K562 (cell line): Measurements from ENCODE around the gene CCL13. TPM values are rescaled to one million over a fixed set of nuclear protein-coding genes. Genes with fewer than 3 reads are reported as not detected.

Experiments
- E2F8 ChIP-seq: fragments of 450-650 bp; IDR thresholded peaks from 2 replicates; pipeline ENCODE4 v1.7.1; 2018; ENCODE audit warnings: mild to moderate bottlenecking, low read depth; ENCODE audit not compliant: partially characterized antibody
- ESRRA ChIP-seq: fragments of 450-650 bp; IDR thresholded peaks from 2 replicates; pipeline ENCODE4 v1.6.1; 2014; ENCODE audit warnings: low read depth, mild to moderate bottlenecking, moderate library complexity, borderline replicate concordance
- ETV6 ChIP-seq, 3 experiments: fragments of 150-350 bp in 1 of 3; sonication (generic) in 1 of 3; formaldehyde crosslinking in 1 of 3; IDR thresholded peaks; 2 replicates each; pipeline versions ENCODE4 v1.6.1 to v1.8.0; 2014 to 2022; ENCODE audit warnings: borderline replicate concordance in 2 of 3, low read depth in 2 of 3, antibody characterized with exemption in 1 of 3, low read length in 1 of 3, mild to moderate bottlenecking in 1 of 3, missing genetic modification reagents in 1 of 3
- FOXJ2 ChIP-seq: fragments of 200-800 bp; sonication (Bioruptor generic); IDR thresholded peaks from 2 replicates; pipeline ENCODE4 v1.6.1; 2016; ENCODE audit warnings: missing genetic modification characterization, missing compliant biosample characterization
- GTF2B ChIP-seq: IDR thresholded peaks from 2 replicates; pipeline ENCODE4 v1.6.1; 2011; ENCODE audit not compliant: insufficient read length; ENCODE audit errors: extremely low read depth
- ZBTB12 ChIP-seq: fragments of 250-450 bp; sonication (Bioruptor Pico); IDR thresholded peaks from 2 replicates; pipeline ENCODE4 v1.4.0; 2020
- ZBTB26 ChIP-seq: fragments of 450-650 bp; formaldehyde crosslinking; IDR thresholded peaks from 2 replicates; pipeline ENCODE4 v1.4.0; 2022; ENCODE audit warnings: missing genetic modification characterization
- ZC3H4 ChIP-seq: sonication (generic); formaldehyde crosslinking; IDR thresholded peaks from 2 replicates; pipeline ENCODE4 v1.9.0; 2021; ENCODE audit warnings: missing genetic modification reagents, borderline replicate concordance
- ZNF586 ChIP-seq: fragments of 450-650 bp; formaldehyde crosslinking; conservative IDR thresholded peaks from 2 replicates; pipeline ENCODE4 v1.4.0; 2020; ENCODE audit warnings: mild to moderate bottlenecking, moderate library complexity
- polyA plus RNA-seq, 8 experiments: library from polyadenylated mRNA; depleted of rRNA in 4 of 8; stranded (reverse) in 5 of 8; unstranded in 3 of 8; fragments of >200 nt; fragmentation: Nextera tagmentation in 2 of 8; fragmentation: Illumina TruSeq in 1 of 8; extraction: Ambion mirVana in 2 of 8; extraction: Trizol in 1 of 8; gene quantifications; 2 replicates each; pipeline versions ENCODE4 v1.2.1 to v1.2.3, GENCODE V29; 2011 to 2014; ENCODE audit warnings: inconsistent platforms in 1 of 8, missing spikeins in 1 of 8
- total RNA-seq, 7 experiments: library from RNA; depleted of rRNA in 6 of 7; stranded (reverse); fragments of >200 nt in 6 of 7; fragmentation: Illumina TruSeq in 2 of 7; extraction: Trizol in 2 of 7; gene quantifications; 2 replicates each; pipeline versions ENCODE4 v1.2.1 to v1.2.3, GENCODE V29; 2011 to 2021; ENCODE audit warnings: low replicate concordance in 1 of 7

CCL13 gene
- total and polyA plus RNA-seq, 9 of the 15 experiments (the other 6 are each of a cell fraction or from before 2014, with no cell fraction given) = not detected

GRCh38 chr17:34349751-34350150, 6.5 kb upstream of the CCL13 start (continued):
- TF ChIP-seq ZBTB26 (CRISPR knock-in tag) (no peak), ETV6 (IDR thresholded peaks at IDR 0.05; ENCODE audit: borderline replicate concordance in 1 of 2, low read depth in 2 of 2, low read length in 1 of 2) (no peak), ETV6 (CRISPR knock-in tag; IDR thresholded peaks at IDR 0.05; ENCODE audit: borderline replicate concordance) (no peak), E2F8 (no peak), GTF2B (no peak), ZBTB12 (CRISPR knock-in tag) (no peak), ESRRA (no peak), ZNF586 (CRISPR knock-in tag) (no peak), ZC3H4 (CRISPR knock-in tag) (no peak), FOXJ2 (tag) (no peak)
